Tibial nerve (tissue), 4 donors: ENCODE measurements around the gene TBC1D23.

Experiments used
- EP300 ChIP-seq, 2 donors: sonication (generic); formaldehyde crosslinking; IDR thresholded peaks; one replicate each; pipeline ENCODE4 v1.6.1; 2017; ENCODE audit warnings: antibody characterized with exemption in 2 of 2, mild to moderate bottlenecking in 1 of 2
- POLR2A ChIP-seq, 2 donors: fragments of 450-650 bp; IDR thresholded peaks; one replicate each; pipeline ENCODE4 v1.6.1; 2017; ENCODE audit warnings: antibody characterized with exemption in 2 of 2, mild to moderate bottlenecking in 2 of 2, moderate library complexity in 2 of 2
- TF ChIP-seq, protein P1 (sequence below), 5 experiments: fragments of 200-600 bp in 3 of 5; fragments of 450-650 bp in 2 of 5; sonication (generic) in 3 of 5; IDR thresholded peaks; one replicate each; pipeline ENCODE4 v1.5.1; 2016 to 2019; ENCODE audit warnings: antibody characterized with exemption in 5 of 5, mild to moderate bottlenecking in 3 of 5, moderate library complexity in 2 of 5

DNA sequence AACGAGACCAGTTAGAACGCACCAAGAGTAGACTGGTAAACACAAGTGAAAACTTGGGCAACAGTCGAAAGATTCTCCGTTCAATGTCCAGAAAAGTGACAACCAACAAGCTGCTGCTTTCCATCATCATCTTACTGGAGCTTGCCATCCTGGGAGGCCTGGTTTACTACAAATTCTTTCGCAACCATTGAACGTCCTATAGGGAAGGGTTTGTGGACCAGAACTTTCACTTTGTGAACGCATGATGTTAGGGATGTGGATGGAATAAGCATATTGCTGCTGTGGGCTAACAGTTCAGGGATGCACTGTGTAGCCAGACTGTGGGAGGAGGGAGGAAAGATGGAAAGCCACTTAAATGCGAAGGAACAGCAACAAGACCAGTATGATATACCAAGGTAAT lies 34.9 kb upstream of the TBC1D23 start:
- TF ChIP-seq POLR2A (IDR thresholded peaks at IDR 0.05) (no peak), EP300 (IDR thresholded peaks at IDR 0.05) (no peak)
- TF ChIP-seq, protein P1, sequence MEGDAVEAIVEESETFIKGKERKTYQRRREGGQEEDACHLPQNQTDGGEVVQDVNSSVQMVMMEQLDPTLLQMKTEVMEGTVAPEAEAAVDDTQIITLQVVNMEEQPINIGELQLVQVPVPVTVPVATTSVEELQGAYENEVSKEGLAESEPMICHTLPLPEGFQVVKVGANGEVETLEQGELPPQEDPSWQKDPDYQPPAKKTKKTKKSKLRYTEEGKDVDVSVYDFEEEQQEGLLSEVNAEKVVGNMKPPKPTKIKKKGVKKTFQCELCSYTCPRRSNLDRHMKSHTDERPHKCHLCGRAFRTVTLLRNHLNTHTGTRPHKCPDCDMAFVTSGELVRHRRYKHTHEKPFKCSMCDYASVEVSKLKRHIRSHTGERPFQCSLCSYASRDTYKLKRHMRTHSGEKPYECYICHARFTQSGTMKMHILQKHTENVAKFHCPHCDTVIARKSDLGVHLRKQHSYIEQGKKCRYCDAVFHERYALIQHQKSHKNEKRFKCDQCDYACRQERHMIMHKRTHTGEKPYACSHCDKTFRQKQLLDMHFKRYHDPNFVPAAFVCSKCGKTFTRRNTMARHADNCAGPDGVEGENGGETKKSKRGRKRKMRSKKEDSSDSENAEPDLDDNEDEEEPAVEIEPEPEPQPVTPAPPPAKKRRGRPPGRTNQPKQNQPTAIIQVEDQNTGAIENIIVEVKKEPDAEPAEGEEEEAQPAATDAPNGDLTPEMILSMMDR (IDR thresholded peaks at IDR 0.05) = no peak
